Measurements from ENCODE around the gene PRB4.
"Not testable (repeated sequence)": the region's sequence is repeated elsewhere in the genome, so short reads cannot be mapped to it uniquely, and the experiment has no call there.

Gene PRB4

GRCh38 chr12:11310336-11310735, at the start of gene PRB4:
Gene PRB4 (minus strand): TSS chr12:11310436. CDS start chr12:11310398, 38 bp downstream.
- DNase-seq: no peak

- not testable (repeated sequence) for DNase-seq
Measured at GRCh38 chr12:11351736-11352135, 41.5 kb upstream of the PRB4 start.

DNA sequence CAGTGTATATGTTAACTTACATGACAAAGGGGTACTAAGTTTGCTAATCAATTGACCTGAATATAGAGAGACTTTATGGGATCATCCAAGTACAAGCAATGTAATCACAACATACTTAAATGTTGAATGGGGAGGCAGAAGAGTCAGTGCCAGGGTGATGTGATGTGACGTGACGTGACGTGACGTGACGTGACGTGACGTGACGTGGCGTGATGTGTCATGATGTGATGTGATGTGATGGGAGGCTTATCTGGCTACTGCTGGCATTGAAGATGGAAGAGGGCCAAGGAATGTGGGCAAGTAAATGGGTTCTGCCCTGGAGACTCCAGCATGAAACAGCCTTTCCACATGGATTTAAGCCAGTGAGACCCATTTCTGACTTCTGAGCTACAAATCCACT, 38.2 kb upstream of the PRB4 start:
- DNase-seq: no peak

DNA sequence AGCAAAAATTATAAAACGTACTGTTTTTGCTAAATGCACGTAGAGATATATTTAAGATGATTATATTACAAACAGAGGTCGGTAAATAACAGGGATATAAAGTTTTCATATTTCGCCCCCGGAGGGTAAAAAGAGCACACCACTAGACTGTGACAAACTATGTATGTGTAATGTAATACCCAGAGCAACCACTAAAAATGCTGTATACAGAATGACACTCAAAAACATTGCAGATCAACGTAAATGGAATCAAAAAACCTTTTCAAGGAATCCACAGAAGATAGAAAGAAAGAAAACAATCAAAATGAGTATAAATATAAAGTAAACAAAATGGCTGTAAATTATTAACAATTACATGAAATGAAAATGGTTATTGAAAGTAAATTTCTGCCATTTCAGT, 37.6 kb upstream of the PRB4 start:
- no peak for DNase-seq

DNA sequence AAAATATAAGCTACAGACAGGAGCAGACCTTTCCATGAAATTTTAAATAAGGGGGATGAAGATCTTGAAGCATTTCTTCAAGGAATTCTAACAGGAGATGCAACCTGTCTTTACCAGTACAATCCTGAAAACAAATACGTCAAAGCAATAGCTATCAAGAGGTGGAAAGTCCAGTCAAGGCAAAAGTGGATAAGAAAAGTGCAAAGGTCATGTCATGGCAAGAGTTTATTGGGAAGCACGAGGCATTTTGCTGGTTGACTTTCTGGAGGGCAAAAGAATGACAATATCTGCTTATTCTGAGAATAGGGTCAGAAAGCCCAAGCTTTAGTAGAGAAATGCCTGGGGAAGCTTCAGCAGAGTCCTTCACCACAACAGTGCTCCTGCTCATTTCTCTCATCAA, 34.3 kb upstream of the PRB4 start:
- no peak for DNase-seq

DNA sequence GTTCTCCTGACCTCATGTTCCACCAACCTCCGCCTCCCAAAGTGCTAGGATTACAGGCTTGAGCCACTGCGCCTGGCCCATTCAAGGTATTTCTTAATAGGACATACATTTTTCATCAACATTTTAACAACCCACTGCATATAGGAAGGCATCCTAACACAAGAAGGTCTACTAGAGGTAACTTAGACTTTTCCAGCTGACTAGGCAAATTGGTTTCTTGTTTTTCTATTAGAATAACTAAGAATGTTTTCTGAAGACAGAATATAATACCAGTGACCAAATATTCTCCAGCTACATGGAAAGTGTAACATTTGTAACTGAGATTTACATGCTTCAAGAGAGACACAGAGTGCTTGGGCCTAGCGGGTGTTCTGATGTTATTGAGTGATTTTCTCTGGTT, 14.2 kb upstream of the PRB4 start:
- DNase-seq: no peak

DNA sequence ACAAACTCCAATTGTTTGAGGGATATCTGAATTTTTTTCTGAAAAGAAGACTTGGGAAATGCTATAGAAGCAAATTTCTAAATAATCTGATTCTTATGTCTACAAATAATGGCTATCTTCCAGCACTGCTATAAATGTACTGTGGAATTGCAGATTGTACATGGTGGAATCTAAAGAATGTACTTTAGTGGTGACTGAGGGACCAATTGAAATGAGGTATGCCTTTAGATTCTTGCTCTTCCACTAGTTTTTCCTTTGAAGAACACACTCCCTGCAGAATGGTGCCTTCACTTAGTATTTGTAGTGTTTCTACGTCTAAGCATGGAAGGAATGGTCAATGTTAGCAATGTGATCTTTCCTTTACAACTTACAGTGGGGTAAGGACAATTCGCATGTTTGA, 11.7 kb upstream of the PRB4 start:
- no peak for DNase-seq

DNA sequence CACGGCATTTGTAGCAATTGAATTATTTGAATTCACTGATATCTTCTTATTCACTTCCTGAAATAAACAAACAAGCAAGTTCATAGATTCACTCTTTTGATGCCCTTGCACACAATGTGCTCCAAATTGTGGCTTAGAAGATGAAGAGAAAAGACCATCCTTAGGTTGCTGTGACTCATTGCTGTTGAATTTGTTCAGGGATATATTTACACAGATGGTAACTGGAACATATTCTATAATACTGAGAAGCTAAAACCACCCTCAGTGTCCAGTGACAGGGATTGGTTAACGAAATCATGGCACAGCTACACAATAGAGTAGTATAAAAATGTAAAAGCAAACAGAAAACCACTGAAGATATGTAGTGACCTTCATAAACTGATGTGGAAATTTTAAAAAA, 3.1 kb downstream of the PRB4 start:
- DNase-seq: no peak

- DNase-seq: no peak
Measured at GRCh38 chr12:11273449-11273848, 36.8 kb downstream of the PRB4 start.

DNA sequence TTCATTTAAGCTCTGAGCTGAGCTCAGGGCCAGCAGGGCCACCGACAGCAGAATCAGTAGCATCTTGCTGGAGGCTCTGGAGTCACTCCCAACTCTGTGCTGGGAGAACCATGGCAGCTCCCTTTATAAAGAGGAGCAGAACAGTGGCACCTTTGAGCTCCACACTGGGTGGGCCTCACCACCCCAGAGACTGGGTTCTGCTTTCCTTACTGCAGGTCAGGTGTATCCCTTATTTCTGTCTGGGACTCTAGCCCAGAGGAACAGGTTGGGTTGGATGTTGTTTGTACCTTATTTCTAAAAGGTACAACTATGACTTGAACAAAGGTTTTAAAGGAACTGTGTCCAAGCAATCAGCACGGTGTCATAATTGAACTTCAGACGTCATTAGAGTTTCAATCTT, 40.6 kb downstream of the PRB4 start, which contains the start of gene PRB3:
TSS of gene PRB3 (minus strand) at position 101 of the 400 bp plus-strand sequence. CDS start at position 63, 38 bp downstream.
- no peak for DNase-seq

- DNase-seq: no peak
Measured at GRCh38 chr12:11264501-11264900, 45.7 kb downstream of the PRB4 start.
